Measurements from ENCODE around the gene MEOX1.
A peak's percentile ranks its signal among the peaks of the same experiment; 100 is the strongest.

MEOX1 gene

GRCh38 chr17:43673516-43674323 lies 12.0 kb upstream of the MEOX1 start:
- TF ChIP-seq, protein P1, sequence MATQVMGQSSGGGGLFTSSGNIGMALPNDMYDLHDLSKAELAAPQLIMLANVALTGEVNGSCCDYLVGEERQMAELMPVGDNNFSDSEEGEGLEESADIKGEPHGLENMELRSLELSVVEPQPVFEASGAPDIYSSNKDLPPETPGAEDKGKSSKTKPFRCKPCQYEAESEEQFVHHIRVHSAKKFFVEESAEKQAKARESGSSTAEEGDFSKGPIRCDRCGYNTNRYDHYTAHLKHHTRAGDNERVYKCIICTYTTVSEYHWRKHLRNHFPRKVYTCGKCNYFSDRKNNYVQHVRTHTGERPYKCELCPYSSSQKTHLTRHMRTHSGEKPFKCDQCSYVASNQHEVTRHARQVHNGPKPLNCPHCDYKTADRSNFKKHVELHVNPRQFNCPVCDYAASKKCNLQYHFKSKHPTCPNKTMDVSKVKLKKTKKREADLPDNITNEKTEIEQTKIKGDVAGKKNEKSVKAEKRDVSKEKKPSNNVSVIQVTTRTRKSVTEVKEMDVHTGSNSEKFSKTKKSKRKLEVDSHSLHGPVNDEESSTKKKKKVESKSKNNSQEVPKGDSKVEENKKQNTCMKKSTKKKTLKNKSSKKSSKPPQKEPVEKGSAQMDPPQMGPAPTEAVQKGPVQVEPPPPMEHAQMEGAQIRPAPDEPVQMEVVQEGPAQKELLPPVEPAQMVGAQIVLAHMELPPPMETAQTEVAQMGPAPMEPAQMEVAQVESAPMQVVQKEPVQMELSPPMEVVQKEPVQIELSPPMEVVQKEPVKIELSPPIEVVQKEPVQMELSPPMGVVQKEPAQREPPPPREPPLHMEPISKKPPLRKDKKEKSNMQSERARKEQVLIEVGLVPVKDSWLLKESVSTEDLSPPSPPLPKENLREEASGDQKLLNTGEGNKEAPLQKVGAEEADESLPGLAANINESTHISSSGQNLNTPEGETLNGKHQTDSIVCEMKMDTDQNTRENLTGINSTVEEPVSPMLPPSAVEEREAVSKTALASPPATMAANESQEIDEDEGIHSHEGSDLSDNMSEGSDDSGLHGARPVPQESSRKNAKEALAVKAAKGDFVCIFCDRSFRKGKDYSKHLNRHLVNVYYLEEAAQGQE (IDR thresholded peaks at IDR 0.05; ENCODE audit: low read depth) = no peak
- peak; percentile 99 for TF ChIP-seq RAD21 (IDR thresholded peaks at IDR 0.05; ENCODE audit: low read depth)
- no peak for TF ChIP-seq EP300 (IDR thresholded peaks at IDR 0.05; ENCODE audit: borderline replicate concordance)

DNA sequence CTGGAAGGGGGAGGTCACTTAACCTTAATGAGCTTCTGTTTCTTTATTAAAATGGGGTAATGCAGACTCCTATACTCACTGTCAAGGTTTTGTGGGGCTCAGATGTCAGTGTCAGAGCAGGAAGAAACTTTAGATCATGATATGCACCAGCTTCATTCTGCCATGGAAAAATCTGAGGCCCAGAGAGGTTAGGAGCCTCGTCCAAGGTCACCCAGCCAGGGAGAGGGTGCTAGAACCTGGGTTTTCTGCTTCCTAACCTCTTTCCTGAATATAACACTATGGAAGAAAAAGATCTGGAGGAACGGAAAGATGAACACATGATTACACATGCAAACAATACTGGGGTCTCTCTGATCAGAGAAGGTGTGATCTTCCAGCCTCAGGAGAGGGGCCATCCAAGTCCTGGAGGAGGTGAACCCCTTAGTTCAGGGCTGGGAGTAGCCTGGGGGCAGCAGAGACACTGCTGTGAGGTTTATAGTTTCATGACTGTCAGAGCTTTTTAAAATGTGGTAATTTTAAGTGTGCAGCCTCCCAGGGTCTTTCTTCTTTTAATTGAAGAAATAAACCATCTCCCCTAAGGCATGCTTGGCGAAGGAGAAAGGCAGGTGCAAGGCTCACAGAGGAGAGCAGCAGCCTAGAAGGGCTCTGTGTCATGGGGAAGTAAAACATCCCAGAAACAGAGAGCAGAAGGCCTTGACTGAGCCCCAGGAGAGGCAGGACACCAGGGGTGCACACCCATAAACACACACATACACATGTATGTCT lies 10.2 kb upstream of the MEOX1 start:
- TF ChIP-seq TCF12 (IDR thresholded peaks at IDR 0.05; ENCODE audit: low read depth) = 0 out of 2 replicates have a peak, but pooled peaks have one; percentile 26
- TF ChIP-seq, protein P2, sequence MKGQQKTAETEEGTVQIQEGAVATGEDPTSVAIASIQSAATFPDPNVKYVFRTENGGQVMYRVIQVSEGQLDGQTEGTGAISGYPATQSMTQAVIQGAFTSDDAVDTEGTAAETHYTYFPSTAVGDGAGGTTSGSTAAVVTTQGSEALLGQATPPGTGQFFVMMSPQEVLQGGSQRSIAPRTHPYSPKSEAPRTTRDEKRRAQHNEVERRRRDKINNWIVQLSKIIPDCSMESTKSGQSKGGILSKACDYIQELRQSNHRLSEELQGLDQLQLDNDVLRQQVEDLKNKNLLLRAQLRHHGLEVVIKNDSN (IDR thresholded peaks at IDR 0.05) = no peak

- no peak; the same call in 1 of the 2 replicates for TF ChIP-seq YY1 (IDR thresholded peaks at IDR 0.05; ENCODE audit: low read depth)
- TF ChIP-seq, protein P2 (IDR thresholded peaks at IDR 0.05) = 0 out of 2 replicates have a peak, but pooled peaks have one; percentile 5
- TF ChIP-seq, protein P1 (IDR thresholded peaks at IDR 0.05; ENCODE audit: low read depth) = no peak
- TF ChIP-seq FOXM1 (IDR thresholded peaks at IDR 0.05; ENCODE audit: borderline replicate concordance, low read depth) = peak; percentile 83
- TF ChIP-seq TCF12 (IDR thresholded peaks at IDR 0.05; ENCODE audit: low read depth) = peak; percentile 94
- TF ChIP-seq, protein P3, sequence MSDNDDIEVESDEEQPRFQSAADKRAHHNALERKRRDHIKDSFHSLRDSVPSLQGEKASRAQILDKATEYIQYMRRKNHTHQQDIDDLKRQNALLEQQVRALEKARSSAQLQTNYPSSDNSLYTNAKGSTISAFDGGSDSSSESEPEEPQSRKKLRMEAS (IDR thresholded peaks at IDR 0.05) = peak; percentile 31; the same call in 1 of the 2 replicates
- no peak for TF ChIP-seq TAF1 (IDR thresholded peaks at IDR 0.05; ENCODE audit: low read depth)
- peak; percentile 92 for TF ChIP-seq EP300 (IDR thresholded peaks at IDR 0.05; ENCODE audit: borderline replicate concordance)
- TF ChIP-seq CEBPB (IDR thresholded peaks at IDR 0.05) = peak; percentile 50; the same call in 1 of the 2 replicates
- TF ChIP-seq EGR1 (IDR thresholded peaks at IDR 0.05) = peak; percentile 59; the same call in 1 of the 2 replicates
- TF ChIP-seq RAD21 (IDR thresholded peaks at IDR 0.05; ENCODE audit: low read depth) = no peak; the same call in 1 of the 2 replicates
- TF ChIP-seq NFIC (IDR thresholded peaks at IDR 0.05) = peak; percentile 95
- TF ChIP-seq CREB1 (IDR thresholded peaks at IDR 0.05; ENCODE audit: low read depth) = no peak
- TF ChIP-seq ZBTB7A (IDR thresholded peaks at IDR 0.05; ENCODE audit: low read depth) = no peak; the same call in 1 of the 2 replicates
- peak; percentile 58 for TF ChIP-seq TEAD4 (IDR thresholded peaks at IDR 0.05)
These were observed 9.4 kb upstream of the MEOX1 start for GRCh38 chr17:43671031-43671692.

GRCh38 chr17:43670645-43671030 lies 8.9 kb upstream of the MEOX1 start:
- TF ChIP-seq, protein P3 (IDR thresholded peaks at IDR 0.05) = peak; percentile 71; the same call in 1 of the 2 replicates
- TF ChIP-seq, protein P2 (IDR thresholded peaks at IDR 0.05) = no peak

GRCh38 chr17:43669971-43670644 lies 8.4 kb upstream of the MEOX1 start:
- TF ChIP-seq RAD21 (IDR thresholded peaks at IDR 0.05; ENCODE audit: low read depth) (no peak), TAF1 (IDR thresholded peaks at IDR 0.05; ENCODE audit: low read depth) (no peak), CEBPB (IDR thresholded peaks at IDR 0.05) (peak; percentile 27; the same call in 1 of the 2 replicates), CREB1 (IDR thresholded peaks at IDR 0.05; ENCODE audit: low read depth) (no peak), EP300 (IDR thresholded peaks at IDR 0.05; ENCODE audit: borderline replicate concordance) (peak; percentile 95), EGR1 (IDR thresholded peaks at IDR 0.05) (peak; percentile 90), FOXM1 (IDR thresholded peaks at IDR 0.05; ENCODE audit: borderline replicate concordance, low read depth) (peak; percentile 95), TCF12 (IDR thresholded peaks at IDR 0.05; ENCODE audit: low read depth) (peak; percentile 98), NFIC (IDR thresholded peaks at IDR 0.05) (peak; percentile 93), YY1 (IDR thresholded peaks at IDR 0.05; ENCODE audit: low read depth) (no peak), TEAD4 (IDR thresholded peaks at IDR 0.05) (peak; percentile 84), ZBTB7A (IDR thresholded peaks at IDR 0.05; ENCODE audit: low read depth) (no peak)
- TF ChIP-seq, protein P3 (IDR thresholded peaks at IDR 0.05) = peak; percentile 65
- TF ChIP-seq, protein P1 (IDR thresholded peaks at IDR 0.05; ENCODE audit: low read depth) = no peak
- TF ChIP-seq, protein P2 (IDR thresholded peaks at IDR 0.05) = no peak
